Measurements from ENCODE around the gene TMEM161A. TPM values are rescaled to one million over a fixed set of nuclear protein-coding genes. Genes with fewer than 3 reads are reported as not detected.

The TMEM161A gene
- polyA plus RNA-seq, 1 donor from 2014 or later = 19.5 TPM

- no peaks in the 10 kb centered on the region for H3F3A ChIP-seq (ENCODE audit: insufficient read depth, low read length, poor library complexity, severe bottlenecking)
- H3K4me2 ChIP-seq (ENCODE audit: low read length) = no peak overlapping the region
- H3K27ac ChIP-seq (ENCODE audit: low read length) = no peak overlapping the region
- no peak overlapping the region for H3K9ac ChIP-seq (ENCODE audit: low read length)
- no peak overlapping the region for H2AFZ ChIP-seq (ENCODE audit: low read depth, low read length)
- H3K9me3 ChIP-seq (ENCODE audit: low read length) = no peaks in the 10 kb centered on the region
- H4K20me1 ChIP-seq (ENCODE audit: insufficient read depth) = no peaks in the 10 kb centered on the region
- H3K79me2 ChIP-seq (replicated peaks; ENCODE audit: insufficient read depth, low read length) = no peaks in the 10 kb centered on the region
- no peak overlapping the region for H3K4me3 ChIP-seq (ENCODE audit: low read length)
- H3K27me3 ChIP-seq (ENCODE audit: insufficient read depth, low read depth, low read length) = no peaks in the 10 kb centered on the region
- no peaks in the 10 kb centered on the region for H3K36me3 ChIP-seq (ENCODE audit: insufficient read depth, low read length)
- TF ChIP-seq POLR2AphosphoS5 (IDR thresholded peaks at IDR 0.05) (no peak), CTCF (IDR thresholded peaks at IDR 0.05; ENCODE audit: poor library complexity, severe bottlenecking) (no peak), EZH2 (IDR thresholded peaks at IDR 0.05; ENCODE audit: borderline replicate concordance, insufficient read depth, low read length, poor library complexity, severe bottlenecking) (no peak), TAF1 (IDR thresholded peaks at IDR 0.05; ENCODE audit: low read depth) (no peak), MXI1 (conservative IDR thresholded peaks at IDR 0.05; ENCODE audit: poor library complexity, severe bottlenecking) (no peak), REST (IDR thresholded peaks at IDR 0.05; ENCODE audit: borderline replicate concordance) (no peak), SMC3 (conservative IDR thresholded peaks at IDR 0.05; ENCODE audit: poor library complexity) (no peak), RAD21 (conservative IDR thresholded peaks at IDR 0.05) (no peak), EP300 (conservative IDR thresholded peaks at IDR 0.05; ENCODE audit: poor library complexity, severe bottlenecking) (no peak)
- no peaks in the 10 kb centered on the region for H3K9me2 ChIP-seq (ENCODE audit: insufficient read depth, low read length)
These were observed 15.4 kb downstream of the TMEM161A start for GRCh38 chr19:19122902-19123301.

- Histone ChIP-seq H3K36me3 (ENCODE audit: insufficient read depth, low read length) (no peaks in the 10 kb centered on the region), H4K20me1 (ENCODE audit: insufficient read depth) (no peaks in the 10 kb centered on the region), H3K79me2 (replicated peaks; ENCODE audit: insufficient read depth, low read length) (no peaks in the 10 kb centered on the region), H3K9ac (ENCODE audit: low read length) (no peak overlapping the region), H3K9me2 (ENCODE audit: insufficient read depth, low read length) (no peaks in the 10 kb centered on the region), H3K9me3 (ENCODE audit: low read length) (no peaks in the 10 kb centered on the region), H3K27me3 (ENCODE audit: insufficient read depth, low read depth, low read length) (no peaks in the 10 kb centered on the region), H3K4me3 (ENCODE audit: low read length) (no peak overlapping the region), H2AFZ (ENCODE audit: low read depth, low read length) (no peak overlapping the region), H3K27ac (ENCODE audit: low read length) (no peak overlapping the region), H3F3A (ENCODE audit: insufficient read depth, low read length, poor library complexity, severe bottlenecking) (no peaks in the 10 kb centered on the region), H3K4me2 (ENCODE audit: low read length) (no peak overlapping the region)
- TF ChIP-seq MXI1 (conservative IDR thresholded peaks at IDR 0.05; ENCODE audit: poor library complexity, severe bottlenecking) = no peak
- no peak for TF ChIP-seq TAF1 (IDR thresholded peaks at IDR 0.05; ENCODE audit: low read depth)
- no peak for TF ChIP-seq POLR2AphosphoS5 (IDR thresholded peaks at IDR 0.05)
- TF ChIP-seq RAD21 (conservative IDR thresholded peaks at IDR 0.05) = no peak
- TF ChIP-seq EP300 (conservative IDR thresholded peaks at IDR 0.05; ENCODE audit: poor library complexity, severe bottlenecking) = no peak
- no peak for TF ChIP-seq EZH2 (IDR thresholded peaks at IDR 0.05; ENCODE audit: borderline replicate concordance, insufficient read depth, low read length, poor library complexity, severe bottlenecking)
- no peak for TF ChIP-seq REST (IDR thresholded peaks at IDR 0.05; ENCODE audit: borderline replicate concordance)
- no peak for TF ChIP-seq SMC3 (conservative IDR thresholded peaks at IDR 0.05; ENCODE audit: poor library complexity)
- no peak for TF ChIP-seq CTCF (IDR thresholded peaks at IDR 0.05; ENCODE audit: poor library complexity, severe bottlenecking)
These were observed 16.9 kb downstream of the TMEM161A start for GRCh38 chr19:19121371-19121770.

Measured in neural cell (in vitro differentiated cells).